HepG2 (cell line): ENCODE results near the gene REEP2. TPM values are rescaled to one million over a fixed set of nuclear protein-coding genes. Genes with fewer than 3 reads are reported as not detected.

Source experiments
- CBX1 ChIP-seq: IDR thresholded peaks from one replicate; pipeline ENCODE4 v1.6.1; 2016; ENCODE audit warnings: antibody characterized with exemption, low read depth
- CENPT ChIP-seq: sonication (generic); formaldehyde crosslinking; IDR thresholded peaks from 2 replicates; pipeline ENCODE4 v1.8.0; 2022; ENCODE audit warnings: low read depth, mild to moderate bottlenecking, moderate library complexity, missing genetic modification reagents
- E2F2 ChIP-seq: sonication (generic); formaldehyde crosslinking; IDR thresholded peaks from 2 replicates; pipeline ENCODE4 v1.4.0; 2020; ENCODE audit warnings: missing genetic modification reagents, borderline replicate concordance
- FOSL1 ChIP-seq: sonication (generic); formaldehyde crosslinking; IDR thresholded peaks from 2 replicates; pipeline ENCODE4 v1.9.0; 2021; ENCODE audit warnings: missing genetic modification reagents, borderline replicate concordance
- GABPB1 ChIP-seq: IDR thresholded peaks from 2 replicates; pipeline ENCODE4 v1.6.1; 2016; ENCODE audit warnings: mild to moderate bottlenecking, missing genetic modification reagents, moderate library complexity, missing compliant biosample characterization
- GMEB1 ChIP-seq: sonication (generic); formaldehyde crosslinking; IDR thresholded peaks from 2 replicates; pipeline ENCODE4 v1.5.1; 2020; ENCODE audit warnings: missing genetic modification reagents, mild to moderate bottlenecking, borderline replicate concordance
- KAT8 ChIP-seq: IDR thresholded peaks from 2 replicates; pipeline ENCODE4 v1.6.1; 2016; ENCODE audit warnings: missing genetic modification reagents, missing compliant biosample characterization
- KLF12 ChIP-seq: sonication (generic); formaldehyde crosslinking; IDR thresholded peaks from 2 replicates; pipeline ENCODE4 v1.4.0; 2020; ENCODE audit warnings: missing genetic modification reagents, borderline replicate concordance
- KLF16 ChIP-seq, 2 experiments: sonication (generic) in 1 of 2; formaldehyde crosslinking in 1 of 2; IDR thresholded peaks; 2 replicates each; pipeline versions ENCODE4 v1.6.1 to v1.8.0; 2016 to 2023; ENCODE audit warnings: missing genetic modification reagents in 2 of 2, missing compliant biosample characterization in 1 of 2
- KMT2A ChIP-seq: sonication (generic); formaldehyde crosslinking; IDR thresholded peaks from 2 replicates; pipeline ENCODE4 v1.4.0; 2020; ENCODE audit warnings: missing genetic modification reagents
- NFIB ChIP-seq: sonication (generic); formaldehyde crosslinking; IDR thresholded peaks from 2 replicates; pipeline ENCODE4 v1.9.0; 2021; ENCODE audit warnings: missing genetic modification reagents, mild to moderate bottlenecking, borderline replicate concordance
- RXRA ChIP-seq: sonication (generic); formaldehyde crosslinking; IDR thresholded peaks from 2 replicates; pipeline ENCODE4 v1.5.1; 2020; ENCODE audit warnings: missing genetic modification reagents
- TCF7L2 ChIP-seq: IDR thresholded peaks from 2 replicates; pipeline ENCODE4 v1.6.1; 2011; ENCODE audit warnings: mild to moderate bottlenecking, low read depth, low read length, moderate library complexity
- ZFP36L2 ChIP-seq: sonication (generic); formaldehyde crosslinking; IDR thresholded peaks from 2 replicates; pipeline ENCODE4 v1.4.0; 2020; ENCODE audit warnings: missing genetic modification reagents
- ZFY ChIP-seq: sonication (generic); formaldehyde crosslinking; IDR thresholded peaks from 2 replicates; pipeline ENCODE4 v1.4.0; 2020; ENCODE audit warnings: missing genetic modification reagents
- ZNF230 ChIP-seq: sonication (generic); formaldehyde crosslinking; IDR thresholded peaks from 2 replicates; pipeline ENCODE4 v1.4.0; 2020; ENCODE audit warnings: mild to moderate bottlenecking, missing genetic modification reagents
- ZNF281 ChIP-seq: sonication (generic); formaldehyde crosslinking; IDR thresholded peaks from 2 replicates; pipeline ENCODE4 v1.4.0; 2020; ENCODE audit warnings: missing genetic modification reagents, borderline replicate concordance
- ZNF350 ChIP-seq: sonication (generic); formaldehyde crosslinking; IDR thresholded peaks from 2 replicates; pipeline ENCODE4 v1.4.0; 2020; ENCODE audit warnings: mild to moderate bottlenecking, low read depth, missing genetic modification reagents, borderline replicate concordance
- ZNF430 ChIP-seq: sonication (generic); formaldehyde crosslinking; IDR thresholded peaks from 2 replicates; pipeline ENCODE4 v1.9.0; 2021; ENCODE audit warnings: mild to moderate bottlenecking, missing genetic modification reagents
- ZNF513 ChIP-seq: sonication (generic); formaldehyde crosslinking; conservative IDR thresholded peaks from 2 replicates; pipeline ENCODE4 v1.5.0; 2020; ENCODE audit warnings: missing genetic modification reagents
- ZNF841 ChIP-seq: sonication (generic); formaldehyde crosslinking; IDR thresholded peaks from 2 replicates; pipeline ENCODE4 v1.8.1; 2023; ENCODE audit warnings: missing genetic modification reagents, borderline replicate concordance
- polyA plus RNA-seq, 8 experiments: library from polyadenylated mRNA; depleted of rRNA in 3 of 8; stranded (reverse) in 7 of 8; unstranded in 1 of 8; fragments of >200 nt; fragmentation: Illumina TruSeq in 4 of 8; extraction: Trizol in 4 of 8; gene quantifications; 2 replicates each; pipeline versions ENCODE4 v1.2.1 to v1.2.3, GENCODE V29; 2011 to 2016; ENCODE audit warnings: low read depth in 4 of 8, missing spikeins in 1 of 8, mixed read lengths in 1 of 8; ENCODE audit not compliant: insufficient read depth in 1 of 8
- total RNA-seq, 5 experiments: library from RNA; depleted of rRNA; stranded (reverse); fragments of >200 nt; fragmentation: Illumina TruSeq; extraction: Trizol; gene quantifications; 2 replicates each; pipeline ENCODE4 v1.2.3, GENCODE V29; 2016; ENCODE audit warnings: low read depth in 1 of 5

REEP2 gene
- total and polyA plus RNA-seq, 2 of the 13 experiments (the other 11 are each of a cell fraction or from before 2014, with no cell fraction given) = 5.3 to 7.8 TPM

GRCh38 chr5:138491669-138492559 lies 53.1 kb downstream of the REEP2 start (continued):
- no peak for TF ChIP-seq ZNF350 (CRISPR knock-in tag)
- TF ChIP-seq KMT2A (CRISPR knock-in tag) = no peak
- 0 out of 4 replicates have a peak, but pooled peaks of 1 of the 2 experiments have one; percentile 21 for TF ChIP-seq KLF16 (CRISPR knock-in tag; IDR thresholded peaks at IDR 0.05)
- 0 out of 2 replicates have a peak, but pooled peaks have one; percentile 36 for TF ChIP-seq ZNF841
- TF ChIP-seq GMEB1 (CRISPR knock-in tag) = no peak
- TF ChIP-seq ZFP36L2 = no peak
- TF ChIP-seq NFIB (CRISPR knock-in tag) = no peak
- TF ChIP-seq KLF12 (CRISPR knock-in tag) = 0 out of 2 replicates have a peak, but pooled peaks have one; percentile 35
- TF ChIP-seq ZNF230 (CRISPR knock-in tag) = no peak
- peak; percentile 41; the same call in 1 of the 2 replicates for TF ChIP-seq KAT8 (CRISPR knock-in tag)
- no peak for TF ChIP-seq CENPT (CRISPR knock-in tag)
- TF ChIP-seq ZNF281 (CRISPR knock-in tag) = no peak
- no peak for TF ChIP-seq CBX1
- no peak for TF ChIP-seq TCF7L2
- TF ChIP-seq ZNF430 (CRISPR knock-in tag) = 0 out of 2 replicates have a peak, but pooled peaks have one; percentile 5
- TF ChIP-seq E2F2 (CRISPR knock-in tag) = no peak
- TF ChIP-seq FOSL1 (CRISPR knock-in tag) = no peak
- peak; percentile 73; the same call in 1 of the 2 replicates for TF ChIP-seq GABPB1 (CRISPR knock-in tag)
- peak; percentile 80 for TF ChIP-seq ZFY (CRISPR knock-in tag)
- TF ChIP-seq ZNF513 = no peak
- TF ChIP-seq RXRA (CRISPR knock-in tag) = no peak
